Measurements from ENCODE around the gene RNF213. TPM values are rescaled to one million over a fixed set of nuclear protein-coding genes. Genes with fewer than 3 reads are reported as not detected.

The RNF213 gene
- total RNA-seq, 1 donor from 2014 or later = 63.0 TPM

GRCh38 chr17:80429356-80430275 lies 169.0 kb downstream of the RNF213 start:
- DNase-seq (ENCODE audit: low read depth in 2 of 2) = no peak

- DNase-seq (ENCODE audit: low read depth in 2 of 2) = no peak
These were observed 170.0 kb downstream of the RNF213 start for GRCh38 chr17:80430446-80431245.

GRCh38 chr17:80431246-80432195 lies 170.9 kb downstream of the RNF213 start:
- DNase-seq (ENCODE audit: low read depth in 2 of 2) = no peak

- DNase-seq (ENCODE audit: low read depth in 2 of 2) = no peak
These were observed 171.8 kb downstream of the RNF213 start for GRCh38 chr17:80432350-80432955.

GRCh38 chr17:80432961-80433550 lies 172.4 kb downstream of the RNF213 start:
- no peak for DNase-seq (ENCODE audit: low read depth in 2 of 2)

- DNase-seq (ENCODE audit: low read depth in 2 of 2) = no peak
These were observed 173.4 kb downstream of the RNF213 start for GRCh38 chr17:80433916-80434666.

GRCh38 chr17:80437532-80437931 lies 176.9 kb downstream of the RNF213 start:
- DNase-seq (ENCODE audit: low read depth in 2 of 2) = no peak

GRCh38 chr17:80438806-80439205 lies 178.2 kb downstream of the RNF213 start:
- DNase-seq (ENCODE audit: low read depth in 2 of 2) = no peak

GRCh38 chr17:80439499-80439898 lies 178.8 kb downstream of the RNF213 start:
- DNase-seq (ENCODE audit: low read depth in 2 of 2) = no peak

GRCh38 chr17:80441133-80441578 lies 180.5 kb downstream of the RNF213 start:
- peak; percentile 16 to 53 for DNase-seq (ENCODE audit: low read depth in 2 of 2)

GRCh38 chr17:80441598-80442322 lies 181.1 kb downstream of the RNF213 start:
- DNase-seq (ENCODE audit: low read depth in 2 of 2) = no peak

- no peak for DNase-seq (ENCODE audit: low read depth in 2 of 2)
These were observed 181.6 kb downstream of the RNF213 start for GRCh38 chr17:80442323-80442659.

GRCh38 chr17:80442764-80443163 lies 182.1 kb downstream of the RNF213 start:
- no peak for DNase-seq (ENCODE audit: low read depth in 2 of 2)

GRCh38 chr17:80443498-80443897 lies 182.8 kb downstream of the RNF213 start:
- no peak for DNase-seq (ENCODE audit: low read depth in 2 of 2)

- DNase-seq (ENCODE audit: low read depth in 2 of 2) = no peak
These were observed 183.4 kb downstream of the RNF213 start for GRCh38 chr17:80443916-80444643.

- DNase-seq (ENCODE audit: low read depth in 2 of 2) = no peak
These were observed 184.0 kb downstream of the RNF213 start for GRCh38 chr17:80444644-80444979.

- DNase-seq (ENCODE audit: low read depth in 2 of 2) = no peak
These were observed 184.5 kb downstream of the RNF213 start for GRCh38 chr17:80445007-80445725.

GRCh38 chr17:80445726-80446110 lies 185.1 kb downstream of the RNF213 start:
- no peak for DNase-seq (ENCODE audit: low read depth in 2 of 2)
